HepG2 (cell line): ENCODE data around the gene TTC17. TPM values are rescaled to one million over a fixed set of nuclear protein-coding genes. Genes with fewer than 3 reads are reported as not detected.

Experiments used
- ATAC-seq: fragments of 200-7000 bp; cut with Tn5 transposase; 3 replicates; pipeline ENCODE4 v1.9.1; 2020; ENCODE audit warnings: mild to moderate bottlenecking, moderate library complexity
- BruUV-seq: library from RNA; stranded (reverse); fragments of 400-500 nt; replicated peaks from 2 replicates; lab custom pipeline; 2021; lab: Mats Ljungman, UMichigan
- CTCF ChIA-PET: fragments of 300-600 bp; formaldehyde crosslinking; extraction: SDS; loops from one replicate; lab custom pipeline; 2021; ENCODE audit warnings: low total read pairs, inconsistent platforms, low intra/inter-chr PET ratio; lab: Yijun Ruan, JAX
- POLR2A ChIA-PET: fragments of 350-600 bp; sonication (Branson Sonifier 250); formaldehyde crosslinking; loops from one replicate; lab custom pipeline; 2020; ENCODE audit warnings: antibody characterized with exemption, inconsistent platforms; lab: Yijun Ruan, JAX
- DNase-seq: peaks from one replicate; pipeline ENCODE4 v3.0.0-alpha.2; 2015; ENCODE audit warnings: low spot score
- FAIRE-seq: peaks from 3 replicates; lab custom pipeline; 2011; peaks lifted over from hg19 to GRCh38; lab: Jason Lieb, UNC
- H2AFZ ChIP-seq: one replicate; pipeline ENCODE4 v1.6.1; 2011; ENCODE audit warnings: low read length, inconsistent platforms
- H3K27ac ChIP-seq: fragments of 300-600 bp; 3 replicates; pipeline ENCODE4 v1.8.0; 2011; ENCODE audit warnings: mixed run types, mild to moderate bottlenecking, mixed read lengths, low read length, inconsistent platforms; ENCODE audit not compliant: insufficient read depth; ENCODE audit errors: extremely low read length
- H3K27me3 ChIP-seq, 2 experiments: fragments of 200-600 bp in 1 of 2; 2 replicates in 1 of 2; 3 replicates in 1 of 2; pipeline versions ENCODE4 v1.6.0 to v1.8.0; 2011; ENCODE audit warnings: low read length in 2 of 2, mild to moderate bottlenecking in 2 of 2, moderate library complexity in 2 of 2, inconsistent platforms in 1 of 2; ENCODE audit not compliant: insufficient read depth in 2 of 2, control insufficient read depth in 1 of 2
- H3K36me3 ChIP-seq, 2 experiments: fragments of 200-600 bp in 1 of 2; replicated peaks in 1 of 2; 2 replicates in 1 of 2; 3 replicates in 1 of 2; pipeline versions ENCODE4 v1.5.1 to v1.8.0; 2011; ENCODE audit warnings: low read length in 2 of 2, inconsistent platforms in 1 of 2; ENCODE audit not compliant: insufficient read depth in 2 of 2, control insufficient read depth in 1 of 2
- H3K4me1 ChIP-seq: 2 replicates; pipeline ENCODE4 v1.5.1; 2012; ENCODE audit warnings: low read length, inconsistent platforms; ENCODE audit not compliant: insufficient read depth
- H3K4me2 ChIP-seq: 2 replicates; pipeline ENCODE4 v1.6.0; 2011; ENCODE audit warnings: low read depth, low read length, inconsistent platforms
- H3K4me3 ChIP-seq, 3 experiments: fragments of 200-600 bp in 1 of 3; sonication (generic), shearing (Covaris generic) in 1 of 3; replicated peaks in 1 of 3; 2 replicates each; pipeline ENCODE4 v1.5.1; 2011 to 2016; ENCODE audit warnings: low read length in 3 of 3, inconsistent platforms in 2 of 3, low read depth in 2 of 3, mild to moderate bottlenecking in 2 of 3, control low read depth in 1 of 3, mixed read lengths in 1 of 3; ENCODE audit not compliant: insufficient read depth in 1 of 3
- H3K79me2 ChIP-seq: one replicate; pipeline ENCODE4 v1.6.1; 2011; ENCODE audit warnings: low read length, inconsistent platforms; ENCODE audit not compliant: insufficient read depth
- H3K9ac ChIP-seq: 2 replicates; pipeline ENCODE4 v1.6.0; 2011; ENCODE audit warnings: mild to moderate bottlenecking, low read depth, low read length, inconsistent platforms; ENCODE audit not compliant: insufficient read depth
- H3K9me3 ChIP-seq: 2 replicates; pipeline ENCODE4 v1.5.1; 2012; ENCODE audit warnings: mild to moderate bottlenecking, low read length
- H4K20me1 ChIP-seq: 2 replicates; pipeline ENCODE4 v1.6.0; 2011; ENCODE audit warnings: inconsistent platforms, mild to moderate bottlenecking, low read length, moderate library complexity; ENCODE audit not compliant: insufficient read depth
- DMAP1 ChIP-seq: IDR thresholded peaks from 2 replicates; pipeline ENCODE4 v1.6.1; 2016
- HOXA3 ChIP-seq: sonication (generic); formaldehyde crosslinking; IDR thresholded peaks from 2 replicates; pipeline ENCODE4 v1.5.0; 2020; ENCODE audit warnings: missing genetic modification reagents
- PCBP2 ChIP-seq: fragments of 200-400 bp; formaldehyde crosslinking; optimal IDR thresholded peaks from 2 replicates; pipeline ENCODE3; 2018; ENCODE audit warnings: low read length, low read depth; ENCODE audit not compliant: poor library complexity, severe bottlenecking
- SALL2 ChIP-seq: sonication (generic); formaldehyde crosslinking; IDR thresholded peaks from 2 replicates; pipeline ENCODE4 v1.8.1; 2023; ENCODE audit warnings: mild to moderate bottlenecking, missing genetic modification reagents, inconsistent platforms
- SP2 ChIP-seq: sonication (generic); formaldehyde crosslinking; IDR thresholded peaks from 2 replicates; pipeline ENCODE4 v1.5.1; 2020; ENCODE audit warnings: mild to moderate bottlenecking, missing genetic modification reagents
- TBP ChIP-seq: sonication (generic); formaldehyde crosslinking; IDR thresholded peaks from 2 replicates; pipeline ENCODE4 v1.5.0; 2020; ENCODE audit warnings: missing genetic modification reagents
- ZNF3 ChIP-seq: IDR thresholded peaks from 2 replicates; pipeline ENCODE4 v1.7.0; 2017; ENCODE audit warnings: inconsistent platforms
- ZNF331 ChIP-seq: sonication (generic); formaldehyde crosslinking; IDR thresholded peaks from 2 replicates; pipeline ENCODE4 v1.4.0; 2020; ENCODE audit warnings: missing genetic modification reagents
- ZNF382 ChIP-seq: sonication (generic); formaldehyde crosslinking; IDR thresholded peaks from 2 replicates; pipeline ENCODE4 v1.5.0; 2020; ENCODE audit warnings: missing genetic modification reagents, mild to moderate bottlenecking, borderline replicate concordance
- ZNF556 ChIP-seq: sonication (generic); formaldehyde crosslinking; IDR thresholded peaks from 2 replicates; pipeline ENCODE4 v1.4.0; 2020; ENCODE audit warnings: mild to moderate bottlenecking, missing genetic modification reagents, borderline replicate concordance
- WGBS: methylation state at CpG from one replicate; pipeline ENCODE4 v1.1.6; 2017; ENCODE audit warnings: low lambda C conversion rate; 5-methylcytosine and 5-hydroxymethylcytosine counted together
- in situ Hi-C: cut with HindIII; loops from 2 replicates; pipeline ENCODE4 v1.10.0; 2017; ENCODE audit warnings: low pct_unique_long_range_greater_than_20kb; ENCODE audit not compliant: extremely low pct_ligation_motif_present
- intact Hi-C: fragments of 100-400 bp; cut with micrococcal nuclease; formaldehyde crosslinking; loops from one replicate; pipeline ENCODE4 v1.10.0; 2022; ENCODE audit not compliant: unreplicated experiment
- polyA plus RNA-seq, 8 experiments: library from polyadenylated mRNA; depleted of rRNA in 3 of 8; stranded (reverse) in 7 of 8; unstranded in 1 of 8; fragments of >200 nt; fragmentation: Illumina TruSeq in 4 of 8; extraction: Trizol in 4 of 8; gene quantifications; 2 replicates each; pipeline versions ENCODE4 v1.2.1 to v1.2.3, GENCODE V29; 2011 to 2016; ENCODE audit warnings: low read depth in 4 of 8, missing spikeins in 1 of 8, mixed read lengths in 1 of 8; ENCODE audit not compliant: insufficient read depth in 1 of 8
- total RNA-seq, 5 experiments: library from RNA; depleted of rRNA; stranded (reverse); fragments of >200 nt; fragmentation: Illumina TruSeq; extraction: Trizol; gene quantifications; 2 replicates each; pipeline ENCODE4 v1.2.3, GENCODE V29; 2016; ENCODE audit warnings: low read depth in 1 of 5
- TF ChIP-seq, protein P1 (sequence below): sonication (generic); formaldehyde crosslinking; IDR thresholded peaks from 2 replicates; pipeline ENCODE4 v1.5.1; 2020; ENCODE audit warnings: mild to moderate bottlenecking, missing genetic modification reagents, borderline replicate concordance

Gene TTC17
- total and polyA plus RNA-seq, 2 of the 13 experiments (the other 11 are each of a cell fraction or from before 2014, with no cell fraction given) = 55.9 to 99.7 TPM

DNA sequence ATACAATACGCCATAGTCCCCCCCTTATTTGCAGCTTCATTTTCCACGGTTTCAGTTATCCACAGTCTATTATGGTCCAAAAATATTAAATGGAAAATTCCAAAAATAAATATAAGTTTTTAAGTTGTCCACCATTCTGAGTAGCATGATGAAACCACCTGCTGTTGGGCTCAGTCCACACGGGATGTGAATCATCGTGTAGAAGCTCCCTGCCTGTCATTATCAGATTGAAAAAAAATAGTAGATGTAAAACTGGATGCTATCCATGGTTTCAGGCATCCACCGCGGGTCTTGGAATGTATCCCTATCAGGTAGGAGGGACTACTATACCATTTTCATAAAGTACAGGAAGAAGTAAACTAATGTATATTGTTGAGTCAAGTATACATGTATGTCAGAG is 127.4 kb downstream of the TTC17 start (continued):
- no peak for TF ChIP-seq HOXA3
- no peak for TF ChIP-seq SP2 (CRISPR knock-in tag)
- TF ChIP-seq SALL2 (CRISPR knock-in tag) = no peak
- no peak for TF ChIP-seq ZNF382
- no peak for TF ChIP-seq DMAP1 (CRISPR knock-in tag)
- TF ChIP-seq ZNF331 (CRISPR knock-in tag) = no peak
- TF ChIP-seq TBP = no peak
- TF ChIP-seq, protein P1, sequence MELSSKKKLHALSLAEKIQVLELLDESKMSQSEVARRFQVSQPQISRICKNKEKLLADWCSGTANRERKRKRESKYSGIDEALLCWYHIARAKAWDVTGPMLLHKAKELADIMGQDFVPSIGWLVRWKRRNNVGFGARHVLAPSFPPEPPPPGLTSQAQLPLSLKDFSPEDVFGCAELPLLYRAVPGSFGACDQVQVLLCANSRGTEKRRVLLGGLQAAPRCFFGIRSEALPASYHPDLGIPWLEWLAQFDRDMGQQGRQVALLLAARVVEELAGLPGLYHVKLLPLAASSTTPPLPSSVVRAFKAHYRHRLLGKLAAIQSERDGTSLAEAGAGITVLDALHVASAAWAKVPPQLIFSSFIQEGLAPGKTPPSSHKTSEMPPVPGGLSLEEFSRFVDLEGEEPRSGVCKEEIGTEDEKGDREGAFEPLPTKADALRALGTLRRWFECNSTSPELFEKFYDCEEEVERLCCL = no peak
- no peak for TF ChIP-seq PCBP2

DNA sequence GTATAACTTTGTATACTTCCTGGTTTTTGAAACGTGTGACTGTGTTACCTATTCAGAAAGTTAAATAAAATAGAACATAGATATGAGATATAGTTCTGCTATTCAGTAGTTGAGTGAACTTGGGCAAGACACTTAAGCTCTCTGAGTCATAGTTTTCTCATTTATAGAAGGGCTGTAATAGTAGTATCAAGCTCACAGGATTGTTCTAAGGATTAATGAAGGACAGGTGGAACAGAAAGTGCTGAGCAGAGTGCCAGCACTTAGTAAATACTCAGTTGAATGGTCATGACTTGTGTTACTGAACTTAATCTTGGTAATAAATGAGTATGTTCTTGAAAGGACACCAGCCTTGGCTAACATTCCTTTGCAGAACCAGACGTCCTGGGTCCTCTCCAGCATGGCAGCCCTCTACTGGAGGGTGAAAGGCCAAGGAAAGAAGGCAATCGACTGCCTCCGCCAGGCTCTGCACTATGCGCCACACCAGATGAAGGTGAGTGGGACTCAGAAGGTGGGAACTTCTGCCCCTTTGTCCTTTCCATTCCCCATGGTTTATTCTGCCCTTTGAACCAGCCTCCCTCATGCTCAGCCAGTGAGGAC is 131.2 kb downstream of the TTC17 start:
- no peak overlapping the region for H3K9ac ChIP-seq
- no peak for ATAC-seq
- intact Hi-C loops = no loop called here
- ChIA-PET CTCF (no interaction called here), POLR2A (no interaction called here)
- in situ Hi-C loops = no loop called here
- FAIRE-seq = no peak
- H3K9me3 ChIP-seq = no peaks in the 10 kb centered on the region
- no TSS peak for BruUV-seq
- no peak overlapping the region for H2AFZ ChIP-seq
- TF ChIP-seq ZNF3 (CRISPR knock-in tag) (no peak), ZNF556 (CRISPR knock-in tag) (no peak)
- TF ChIP-seq, all 625 proteins: peak for 0
- H3K36me3 ChIP-seq = peaks cover 10 to 37% of the 10 kb centered on the region in 2 experiments
- WGBS = 94% methylated on average over 5 of the region's 5 CpGs
- H4K20me1 ChIP-seq = no peaks in the 10 kb centered on the region
- H3K4me3 ChIP-seq = no peak overlapping the region
- no peaks in the 10 kb centered on the region for H3K4me1 ChIP-seq
- no peak overlapping the region for H3K27ac ChIP-seq
- DNase-seq = no peak
- no peaks in the 10 kb centered on the region for H3K27me3 ChIP-seq
- no peaks in the 10 kb centered on the region for H3K79me2 ChIP-seq
- H3K4me2 ChIP-seq = no peak overlapping the region
